GM19193 (cell line): ENCODE data around the gene PTPRG.

Experiments used
- POLR2A ChIP-seq: IDR thresholded peaks from 4 replicates; pipeline ENCODE4 v1.6.1; 2011; ENCODE audit not compliant: insufficient read depth, insufficient read length; ENCODE audit errors: extremely low read depth

The PTPRG gene

DNA sequence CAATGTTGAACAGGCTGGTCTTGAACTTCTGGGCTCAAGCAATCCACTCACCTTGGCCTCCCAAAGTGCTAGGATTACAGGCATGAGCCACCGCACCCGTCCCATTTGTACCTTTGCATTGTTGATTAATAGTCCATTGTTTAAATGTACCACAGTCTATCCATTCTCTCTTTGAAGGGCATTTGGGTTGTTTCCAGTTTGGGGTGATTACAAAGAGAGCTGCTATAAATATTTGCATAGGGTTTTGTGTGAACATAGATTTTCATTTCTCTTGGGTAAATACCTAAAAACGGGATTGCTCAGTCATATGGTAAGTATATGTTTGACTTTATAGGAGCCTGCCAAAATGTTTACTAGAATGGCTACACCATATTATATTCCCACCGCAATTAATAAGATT is 13.7 kb upstream of the PTPRG start:
- no peak for TF ChIP-seq POLR2A

DNA sequence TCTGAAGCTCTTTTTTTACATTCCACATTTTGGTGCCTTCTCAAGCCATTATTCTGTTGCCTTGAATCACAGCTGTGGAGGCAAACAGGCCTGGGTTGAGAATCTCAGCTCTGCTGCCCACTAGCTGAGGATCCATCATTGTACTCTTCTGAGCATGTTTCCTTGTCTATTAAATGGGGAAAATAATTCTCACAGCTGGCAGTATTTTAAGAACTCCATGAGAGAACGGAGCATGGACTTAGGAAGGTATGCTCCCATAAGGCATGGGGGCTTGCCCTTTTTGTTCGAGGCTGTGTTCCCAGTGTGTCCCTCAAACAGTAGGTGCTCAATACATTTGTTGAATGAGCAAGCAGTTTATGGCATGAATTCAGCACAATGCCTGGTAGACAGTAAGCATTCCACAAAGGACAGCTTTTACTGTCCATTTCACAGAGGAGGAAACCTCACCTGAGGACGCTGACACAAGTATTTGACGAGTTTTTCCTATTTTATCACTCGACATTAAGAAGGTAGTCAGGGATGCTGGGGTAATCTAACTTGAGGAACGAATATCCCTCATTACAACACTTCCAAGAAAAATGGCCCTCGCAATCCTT is 2.1 kb upstream of the PTPRG start:
- TF ChIP-seq POLR2A: no peak

DNA sequence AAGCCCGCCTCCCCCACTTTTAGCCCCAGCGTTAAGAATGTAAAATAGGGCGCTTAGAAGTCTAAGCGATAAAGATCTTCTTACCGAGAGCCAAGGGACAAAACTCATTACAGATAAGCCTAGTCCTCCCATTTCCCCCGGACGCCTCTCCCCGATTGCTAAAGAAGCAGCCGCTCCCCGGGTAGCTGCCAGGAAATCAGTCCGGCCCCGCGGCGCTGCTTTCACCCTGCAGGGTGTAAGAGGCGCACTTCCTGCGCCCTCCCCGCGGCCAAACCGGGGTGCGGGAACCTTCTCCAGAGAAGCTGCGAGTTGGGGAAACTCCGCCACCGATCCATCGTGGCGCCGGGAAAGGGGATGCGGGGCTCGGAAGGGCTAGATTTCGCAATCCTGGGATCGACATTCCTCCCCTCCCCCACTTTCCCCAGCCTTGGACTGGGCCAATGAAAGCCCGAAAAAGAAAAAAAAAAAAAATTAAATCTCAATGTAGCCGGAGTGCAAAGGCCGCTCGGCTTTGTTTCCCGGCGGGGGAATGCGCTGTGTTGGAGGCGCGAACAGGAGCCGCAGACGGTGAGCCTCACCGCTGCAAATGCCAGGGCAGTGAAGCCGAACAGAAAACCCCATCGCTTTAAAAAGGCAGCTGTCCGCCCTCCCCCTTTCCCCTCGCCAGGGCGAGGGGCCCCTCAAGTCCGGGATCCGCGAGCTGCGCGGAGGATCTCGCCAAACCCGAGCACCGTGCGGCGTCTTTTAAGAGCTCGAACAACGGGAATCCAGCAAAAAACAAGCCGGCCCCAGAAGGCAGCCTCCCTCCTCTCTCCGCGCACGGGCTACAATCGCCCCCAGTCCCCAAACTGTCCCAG is 626 bp upstream of the PTPRG start:
- no peak for TF ChIP-seq POLR2A

DNA sequence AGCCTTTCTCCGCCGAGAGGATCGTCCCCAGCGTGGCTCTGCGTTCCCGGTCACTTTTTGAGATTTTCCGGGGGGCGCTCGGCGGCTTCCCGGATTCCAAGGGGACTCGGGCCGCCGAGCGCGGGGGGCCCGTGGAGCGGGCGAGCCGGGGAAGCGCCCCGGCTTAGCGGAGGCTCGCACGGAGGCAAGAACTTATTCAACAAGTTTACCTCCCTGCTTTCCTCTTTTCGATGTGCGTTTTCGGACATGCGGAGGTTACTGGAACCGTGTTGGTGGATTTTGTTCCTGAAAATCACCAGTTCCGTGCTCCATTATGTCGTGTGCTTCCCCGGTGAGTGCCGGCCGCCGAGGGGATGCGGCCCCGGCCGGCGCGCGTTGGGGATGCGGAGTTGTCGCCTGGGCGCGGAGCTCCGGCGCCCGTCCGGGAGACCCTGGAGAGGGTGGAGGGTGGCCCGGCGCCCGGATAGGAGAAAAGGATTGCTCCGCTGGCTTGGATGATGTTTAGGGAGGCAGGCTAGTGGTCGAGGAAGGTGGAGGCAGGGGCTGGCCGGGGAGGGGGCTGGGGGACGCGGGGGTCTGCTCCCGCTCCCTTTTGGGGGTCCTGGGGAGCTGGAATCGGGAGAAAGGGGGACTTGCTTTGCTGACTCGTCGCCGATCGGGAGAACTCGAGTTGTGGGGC is 810 bp downstream of the PTPRG start:
- no peak for TF ChIP-seq POLR2A

DNA sequence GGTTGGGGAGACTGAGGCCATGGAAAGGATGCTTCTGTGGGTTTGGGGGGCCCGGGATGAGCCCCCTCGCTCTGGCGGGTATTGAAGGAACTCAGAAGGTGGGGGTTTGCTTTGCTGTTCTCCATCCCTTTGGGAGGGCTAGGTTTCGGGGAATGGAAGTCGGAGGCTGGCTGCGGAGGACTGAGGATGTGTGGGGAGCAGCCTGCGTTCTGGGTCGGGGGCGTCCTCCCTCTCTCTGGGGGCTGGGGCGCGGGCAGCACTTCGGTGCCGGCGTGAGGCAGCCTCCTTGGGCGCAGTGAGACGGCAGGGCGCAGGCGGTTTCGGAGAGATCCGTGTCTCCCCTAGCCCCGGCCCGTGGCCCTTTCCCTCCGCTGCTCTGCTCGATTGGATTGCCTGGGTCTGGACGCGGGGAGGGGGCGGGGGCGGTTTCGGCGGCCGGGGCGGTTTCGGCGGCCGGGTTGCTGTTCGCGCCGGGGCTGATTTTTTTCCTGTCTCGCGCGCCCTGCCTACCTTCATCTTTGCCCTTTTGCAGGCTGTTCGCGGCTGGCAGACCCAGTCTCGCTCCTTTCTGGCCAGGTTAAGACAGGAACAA is 1.4 kb downstream of the PTPRG start:
- no peak for TF ChIP-seq POLR2A

DNA sequence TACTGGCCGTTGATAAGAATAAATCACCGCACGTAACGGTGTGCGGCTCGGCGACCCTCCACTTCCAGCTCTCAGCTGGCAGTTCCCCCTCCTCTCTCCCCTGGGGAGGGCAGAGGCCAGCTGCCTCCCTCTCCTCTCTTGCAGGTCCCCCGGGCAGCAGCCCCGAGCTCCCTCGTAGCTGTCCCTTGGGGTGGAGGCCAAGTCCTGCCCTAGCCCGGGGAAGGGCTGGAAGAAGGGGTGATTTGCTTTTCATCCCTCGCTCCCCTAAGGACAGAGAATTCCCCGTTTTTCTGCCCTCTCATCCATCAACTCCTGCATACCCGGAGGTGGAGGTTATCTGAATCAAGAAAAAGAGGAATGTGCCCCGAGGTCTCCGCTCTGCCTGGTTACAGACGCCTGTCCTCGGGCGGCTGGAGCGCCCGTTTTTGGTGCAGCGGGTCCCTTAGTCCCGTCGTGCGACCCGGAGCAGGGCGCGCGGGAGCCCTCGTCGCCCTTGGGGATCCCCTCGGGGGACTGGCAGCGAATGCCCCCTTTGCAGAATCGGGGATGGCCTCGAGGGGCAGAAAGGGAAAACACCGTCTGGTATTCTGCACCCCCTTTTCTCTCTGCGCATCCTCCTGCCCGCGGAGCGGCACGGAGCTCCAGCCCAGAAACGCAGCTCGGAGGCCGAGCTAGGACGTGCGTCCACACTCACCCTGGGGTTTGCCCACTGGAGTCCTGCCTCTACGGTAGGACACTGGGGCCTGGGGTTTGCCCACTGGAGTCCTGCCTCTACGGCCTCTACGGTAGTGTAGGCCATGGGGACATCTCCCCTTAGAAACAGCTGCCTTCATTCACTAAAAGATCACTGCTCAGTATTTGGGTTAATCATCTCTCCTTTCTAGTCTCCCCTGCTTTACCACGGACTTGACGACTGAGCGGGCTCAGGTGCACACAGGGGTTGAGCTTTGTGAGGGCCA is 2.2 kb downstream of the PTPRG start:
- no peak for TF ChIP-seq POLR2A

DNA sequence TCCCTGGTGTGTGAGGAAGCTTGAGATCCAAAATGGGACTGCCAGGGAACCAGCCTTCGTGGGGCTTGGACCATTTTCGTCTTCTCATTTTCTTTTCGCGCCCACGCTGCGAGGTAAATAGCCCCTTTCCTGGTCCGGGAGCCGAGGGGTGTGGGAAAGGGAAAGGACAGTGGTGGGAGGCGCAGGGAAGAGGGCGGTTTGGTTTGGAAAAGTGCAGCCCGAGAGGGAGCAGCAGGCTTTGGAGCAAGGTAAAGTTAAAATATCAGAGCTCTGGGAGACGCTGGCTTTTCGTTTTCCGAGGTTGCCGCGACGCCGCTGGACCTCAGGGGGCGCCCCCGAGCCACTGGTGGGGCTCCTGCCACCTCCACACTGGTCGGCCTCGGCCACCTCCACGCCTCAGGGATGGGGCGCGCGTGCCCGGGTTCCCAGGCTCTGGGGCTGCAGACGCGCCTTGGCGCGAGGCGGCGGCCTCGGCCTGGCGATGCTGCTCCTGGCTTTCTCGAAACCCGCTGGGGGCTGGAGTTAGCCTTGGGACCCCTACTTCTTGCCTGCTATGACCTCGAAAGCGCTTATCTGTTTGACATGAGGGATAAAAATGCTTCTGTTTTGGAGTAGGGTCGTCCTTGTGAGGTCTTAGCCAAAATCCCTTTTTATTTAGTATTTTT is 3.2 kb downstream of the PTPRG start:
- no peak for TF ChIP-seq POLR2A

DNA sequence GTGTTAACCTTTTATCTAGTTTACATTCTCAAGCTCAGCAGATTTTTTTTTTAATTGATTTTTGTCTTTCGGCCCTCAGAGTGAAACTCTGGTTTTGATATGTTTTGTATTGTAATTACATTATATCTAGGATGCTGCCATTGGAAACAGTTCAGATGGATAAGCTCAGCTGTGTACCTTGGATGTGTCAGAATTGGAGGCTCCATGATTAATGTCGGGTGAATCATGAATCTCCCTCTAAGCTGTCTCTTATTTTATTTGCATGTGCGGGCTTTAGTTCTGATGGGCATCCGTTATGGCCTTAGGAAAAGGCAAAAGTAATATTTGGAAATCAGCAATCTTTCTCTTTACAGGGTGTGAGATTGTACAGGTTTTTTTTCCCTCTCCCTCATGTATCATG is 4.2 kb downstream of the PTPRG start:
- no peak for TF ChIP-seq POLR2A

DNA sequence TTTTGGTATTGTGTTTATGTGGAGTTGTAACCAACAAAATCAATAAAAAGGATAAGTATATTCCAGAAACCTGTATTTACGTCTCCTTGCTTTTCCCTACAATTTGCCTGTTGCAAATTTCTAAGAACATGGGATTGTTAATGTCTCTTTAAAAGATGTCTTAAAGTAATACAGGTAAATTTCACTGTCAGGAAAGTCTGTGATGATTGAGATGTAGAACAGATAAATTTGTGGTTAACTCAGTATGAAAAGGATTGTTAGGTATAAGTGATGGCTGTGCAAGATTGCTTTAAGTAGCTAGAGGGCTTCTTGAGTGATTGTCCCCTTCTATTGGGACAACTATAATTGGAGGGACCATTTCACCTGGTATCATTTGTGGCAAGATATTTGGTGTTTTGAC is 6.8 kb downstream of the PTPRG start:
- no peak for TF ChIP-seq POLR2A

DNA sequence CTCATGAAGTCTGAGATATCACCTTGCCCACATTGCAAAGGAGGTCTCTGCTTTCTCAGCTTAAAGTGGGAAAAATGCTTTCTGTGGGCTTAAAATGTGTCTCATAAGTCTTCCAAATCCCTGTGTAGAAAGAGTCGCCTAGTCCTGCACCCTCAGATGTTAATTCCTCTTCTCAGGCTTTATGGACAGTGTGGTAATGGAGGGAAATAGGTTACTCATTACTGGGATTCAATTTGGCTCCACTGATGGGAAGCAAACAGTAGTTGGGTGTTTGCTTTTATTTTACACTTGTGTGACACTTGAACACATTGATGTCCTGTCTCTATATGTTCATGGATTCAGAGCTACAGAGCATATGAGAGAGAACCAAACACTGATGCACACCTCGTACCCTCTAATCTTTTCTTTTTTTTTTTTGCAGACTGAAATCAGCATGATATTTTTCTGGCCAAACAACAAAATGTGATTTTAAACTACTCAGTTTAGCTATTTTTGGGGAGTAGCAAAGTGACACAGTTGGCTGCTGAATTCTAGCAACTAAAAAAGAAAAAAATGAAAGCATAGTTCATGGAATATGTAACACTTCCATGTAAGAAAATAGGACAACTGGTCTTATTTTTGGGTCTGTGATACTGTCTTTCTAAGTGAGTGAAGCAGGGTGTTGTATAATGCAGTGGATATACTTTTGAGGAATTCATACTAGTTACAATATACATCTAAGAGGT is 8.6 kb downstream of the PTPRG start:
- no peak for TF ChIP-seq POLR2A

DNA sequence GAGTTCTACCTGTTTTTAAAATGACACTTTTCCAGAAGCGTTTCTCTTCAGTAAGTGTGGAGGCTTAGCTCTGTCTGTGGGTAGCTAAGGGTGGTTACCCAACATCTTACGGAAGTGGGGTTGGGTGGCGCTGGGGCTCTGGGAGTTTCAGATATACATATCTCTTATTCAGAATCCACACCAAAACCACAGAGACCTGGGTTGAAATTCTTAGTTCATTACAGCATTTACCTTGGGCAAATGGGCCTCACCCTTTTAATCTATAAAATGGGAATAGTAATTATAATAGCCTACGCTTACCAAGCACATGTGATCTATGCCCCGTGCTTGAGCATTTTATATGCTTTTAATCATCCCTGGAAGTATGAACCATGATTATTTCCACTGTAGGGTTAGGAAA is 9.4 kb downstream of the PTPRG start:
- no peak for TF ChIP-seq POLR2A

DNA sequence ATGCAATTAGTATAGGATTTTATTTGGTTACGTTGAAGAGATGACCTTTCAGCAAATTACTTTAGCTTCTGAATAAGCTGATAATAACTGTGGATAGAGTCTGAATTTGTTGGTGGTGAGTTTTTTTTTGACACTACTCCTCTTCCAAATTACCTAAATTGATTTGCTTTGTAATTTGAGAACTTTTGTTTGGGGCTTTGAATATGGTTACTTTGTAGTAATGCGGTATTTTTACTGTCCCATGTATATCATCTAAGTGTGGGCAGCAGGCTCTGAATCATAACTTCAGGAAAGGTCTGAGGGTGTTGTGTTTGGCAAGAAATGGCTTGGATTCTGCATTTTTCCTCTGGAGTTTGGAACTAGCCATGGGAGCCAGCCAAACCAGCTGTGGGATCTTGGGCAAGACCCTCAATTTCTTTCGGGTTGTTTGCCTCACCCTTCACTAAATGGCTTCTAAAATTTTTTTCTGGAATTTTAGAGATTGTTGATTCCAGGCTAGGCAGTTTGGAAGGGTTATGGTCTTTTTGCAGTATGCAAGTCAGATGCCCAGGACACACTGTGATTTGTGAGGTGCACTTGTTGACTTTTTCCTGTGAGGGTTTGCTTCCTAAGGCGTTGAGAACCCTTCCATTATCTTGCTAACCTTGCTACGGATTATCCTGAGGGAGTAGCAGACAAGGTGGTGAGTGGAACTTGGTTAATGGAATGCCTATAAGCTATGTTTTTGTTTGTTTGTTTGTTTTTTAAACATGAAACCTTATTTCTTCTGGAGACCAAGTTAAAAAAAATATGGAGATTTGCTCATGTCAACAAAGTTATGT is 10.4 kb downstream of the PTPRG start:
- TF ChIP-seq POLR2A: no peak
